WTC11 (cell line): ENCODE data around the gene C2CD2. TPM values are rescaled to one million over a fixed set of nuclear protein-coding genes. Genes with fewer than 3 reads are reported as not detected.

Experiments used
- ATAC-seq: fragments of 200-7000 bp; cut with Tn5 transposase; 2 replicates; pipeline ENCODE4 v1.10.0; 2021; ENCODE audit warnings: mild to moderate bottlenecking, moderate library complexity
- CTCF ChIA-PET: fragments of 300-600 bp; sonication (Branson Sonifier 250); formaldehyde crosslinking; loops from one replicate; lab custom pipeline; 2021; ENCODE audit warnings: antibody characterized with exemption; lab: Charles Lee
- POLR2A ChIA-PET: fragments of 350-600 bp; sonication (Branson Sonifier 250); formaldehyde crosslinking; loops from one replicate; lab custom pipeline; 2021; ENCODE audit warnings: antibody characterized with exemption; lab: Charles Lee
- DNase-seq: peaks from one replicate; pipeline ENCODE4 v3.0.0; 2021; ENCODE audit warnings: low spot score
- H3K27ac Mint-ChIP-seq: 2 replicates; pipeline ENCODE4 v1.8.0; 2021; ENCODE audit warnings: mixed read lengths
- H3K27me3 Mint-ChIP-seq: 2 replicates; pipeline ENCODE4 v1.8.0; 2021; ENCODE audit warnings: low read depth, mild to moderate bottlenecking, moderate library complexity, mixed read lengths
- H3K36me3 Mint-ChIP-seq: 2 replicates; pipeline ENCODE4 v1.8.0; 2021; ENCODE audit warnings: mixed read lengths
- H3K4me1 Mint-ChIP-seq: 2 replicates; pipeline ENCODE4 v1.8.0; 2022; ENCODE audit warnings: mixed read lengths
- H3K4me3 Mint-ChIP-seq: 2 replicates; pipeline ENCODE4 v1.8.0; 2021; ENCODE audit warnings: mild to moderate bottlenecking, moderate library complexity, mixed read lengths
- H3K9me3 Mint-ChIP-seq: 2 replicates; pipeline ENCODE4 v1.8.0; 2021; ENCODE audit warnings: mixed read lengths
- CREM ChIP-seq: sonication (generic); formaldehyde crosslinking; IDR thresholded peaks from 2 replicates; pipeline ENCODE4 v1.8.1; 2022; ENCODE audit warnings: mild to moderate bottlenecking, missing genetic modification reagents, moderate library complexity
- E2F1 ChIP-seq: sonication (generic); formaldehyde crosslinking; IDR thresholded peaks from 2 replicates; pipeline ENCODE4 v1.8.0; 2022; ENCODE audit warnings: mild to moderate bottlenecking, missing genetic modification reagents
- HMGA2 ChIP-seq: fragments of 250-450 bp; sonication (Bioruptor Pico); IDR thresholded peaks from 2 replicates; pipeline ENCODE4 v1.4.0; 2021; ENCODE audit warnings: mild to moderate bottlenecking, moderate library complexity
- JAZF1 ChIP-seq: fragments of 250-450 bp; sonication (Bioruptor Pico); IDR thresholded peaks from 2 replicates; pipeline ENCODE4 v1.9.0; 2021; ENCODE audit warnings: moderate library complexity, mild to moderate bottlenecking, inconsistent platforms
- JUN ChIP-seq: sonication (generic); formaldehyde crosslinking; IDR thresholded peaks from 2 replicates; pipeline ENCODE4 v1.8.0; 2023; ENCODE audit warnings: mild to moderate bottlenecking, missing genetic modification reagents
- MYBL2 ChIP-seq: sonication (generic); formaldehyde crosslinking; IDR thresholded peaks from 2 replicates; pipeline ENCODE4 v1.8.1; 2023; ENCODE audit warnings: mild to moderate bottlenecking, moderate library complexity, missing genetic modification reagents
- NFATC4 ChIP-seq: fragments of 250-450 bp; sonication (Bioruptor Pico); IDR thresholded peaks from 2 replicates; pipeline ENCODE4 v1.9.0; 2021; ENCODE audit warnings: mild to moderate bottlenecking
- NFYB ChIP-seq: sonication (generic); formaldehyde crosslinking; conservative IDR thresholded peaks from 2 replicates; pipeline ENCODE4 v1.8.0; 2022; ENCODE audit warnings: low read depth, missing genetic modification reagents
- NR1H2 ChIP-seq: sonication (generic); formaldehyde crosslinking; IDR thresholded peaks from 2 replicates; pipeline ENCODE4 v1.9.0; 2021; ENCODE audit warnings: mild to moderate bottlenecking, moderate library complexity, missing genetic modification reagents
- OVOL2 ChIP-seq: fragments of 250-450 bp; sonication (Bioruptor Pico); IDR thresholded peaks from 2 replicates; pipeline ENCODE4 v1.9.0; 2021; ENCODE audit warnings: mild to moderate bottlenecking, borderline replicate concordance
- STAT6 ChIP-seq: sonication (generic); formaldehyde crosslinking; conservative IDR thresholded peaks from 2 replicates; pipeline ENCODE4 v1.8.1; 2023; ENCODE audit warnings: mild to moderate bottlenecking, low read depth, missing genetic modification reagents, moderate library complexity
- ZBTB43 ChIP-seq: sonication (generic); formaldehyde crosslinking; IDR thresholded peaks from 2 replicates; pipeline ENCODE4 v1.8.1; 2023; ENCODE audit warnings: mild to moderate bottlenecking, missing genetic modification reagents
- ZNF121 ChIP-seq: sonication (generic); formaldehyde crosslinking; IDR thresholded peaks from 2 replicates; pipeline ENCODE4 v1.8.0; 2023; ENCODE audit warnings: missing genetic modification reagents
- ZNF232 ChIP-seq: sonication (generic); formaldehyde crosslinking; IDR thresholded peaks from 2 replicates; pipeline ENCODE4 v1.8.0; 2022; ENCODE audit warnings: mild to moderate bottlenecking, missing genetic modification reagents
- ZNF263 ChIP-seq: sonication (generic); formaldehyde crosslinking; IDR thresholded peaks from 2 replicates; pipeline ENCODE4 v1.8.1; 2022; ENCODE audit warnings: low read depth, mild to moderate bottlenecking, moderate library complexity, missing genetic modification reagents
- ZNF317 ChIP-seq: sonication (generic); formaldehyde crosslinking; IDR thresholded peaks from 2 replicates; pipeline ENCODE4 v1.8.1; 2023; ENCODE audit warnings: low read depth, mild to moderate bottlenecking, moderate library complexity, missing genetic modification reagents, borderline replicate concordance
- ZNF396 ChIP-seq: fragments of 250-450 bp; sonication (Bioruptor Pico); IDR thresholded peaks from 2 replicates; pipeline ENCODE4 v1.8.0; 2021; ENCODE audit warnings: mild to moderate bottlenecking, moderate library complexity, borderline replicate concordance
- total RNA-seq: library from RNA; stranded (reverse); gene quantifications from 3 replicates; pipeline ENCODE4 v1.2.3, GENCODE V29; 2021

Gene C2CD2
- total RNA-seq, 1 experiment from 2014 or later: 11.2 TPM

GRCh38 chr21:41868062-41868710 is 85.6 kb downstream of the C2CD2 start (continued):
- no peak for TF ChIP-seq STAT6 (CRISPR knock-in tag)
- no peak for TF ChIP-seq NFATC4 (CRISPR knock-in tag)
- TF ChIP-seq NFYB (CRISPR knock-in tag): no peak
- TF ChIP-seq NR1H2 (CRISPR knock-in tag): no peak
- TF ChIP-seq HMGA2 (CRISPR knock-in tag): no peak
- no peak for TF ChIP-seq ZNF263 (CRISPR knock-in tag)
- no peak for TF ChIP-seq OVOL2 (CRISPR knock-in tag)
- no peak for TF ChIP-seq CREM (CRISPR knock-in tag)
- TF ChIP-seq ZNF232 (CRISPR knock-in tag): no peak
- TF ChIP-seq ZNF396 (CRISPR knock-in tag): no peak
- TF ChIP-seq JAZF1 (CRISPR knock-in tag): no peak
- no peak for TF ChIP-seq ZBTB43 (CRISPR knock-in tag)
- TF ChIP-seq ZNF317 (CRISPR knock-in tag): no peak

GRCh38 chr21:41867313-41867712 is 86.5 kb downstream of the C2CD2 start:
- ChIA-PET POLR2A (no interaction called here), CTCF (no interaction called here)
- no peaks in the 10 kb centered on the region for H3K9me3 Mint-ChIP-seq
- H3K4me3 Mint-ChIP-seq: no peak overlapping the region
- ATAC-seq: no peak
- H3K36me3 Mint-ChIP-seq: no peaks in the 10 kb centered on the region
- no peak overlapping the region; the same call in 1 of the 2 replicates for H3K27ac Mint-ChIP-seq
- DNase-seq: no peak
- H3K27me3 Mint-ChIP-seq: no peaks in the 10 kb centered on the region
- no peak for TF ChIP-seq MYBL2 (CRISPR knock-in tag)
- TF ChIP-seq ZNF121 (CRISPR knock-in tag): peak; percentile 59; the same call in 1 of the 2 replicates
- TF ChIP-seq, all 79 proteins: peak for 1
- H3K4me1 Mint-ChIP-seq: peaks cover 15% of the 10 kb centered on the region

GRCh38 chr21:41866274-41866809 is 87.5 kb downstream of the C2CD2 start:
- no peaks in the 10 kb centered on the region for H3K9me3 Mint-ChIP-seq
- H3K4me1 Mint-ChIP-seq: peaks cover 19% of the 10 kb centered on the region
- no peak for TF ChIP-seq JUN (CRISPR knock-in tag)
- no peak for TF ChIP-seq E2F1
- CTCF ChIA-PET: no interaction called here
- no peak overlapping the region for H3K27ac Mint-ChIP-seq
- ATAC-seq (no peak), DNase-seq (no peak)
- H3K36me3 Mint-ChIP-seq: no peaks in the 10 kb centered on the region
- no peak overlapping the region for H3K4me3 Mint-ChIP-seq
- H3K27me3 Mint-ChIP-seq: no peaks in the 10 kb centered on the region
- POLR2A ChIA-PET: no interaction called here
